Kidney (tissue), 14 donors: ENCODE results near the gene SLC1A1. TPM values are rescaled to one million over a fixed set of nuclear protein-coding genes. Genes with fewer than 3 reads are reported as not detected.
A peak's percentile ranks its signal among the peaks of the same experiment; 100 is the strongest.

Experiments used
- DNase-seq, 5 donors: peaks; one replicate each; pipeline ENCODE4 v3.0.0-alpha.2; 2013 to 2020
- FAIRE-seq: peaks from 2 replicates; lab custom pipeline; 2012; peaks lifted over from hg19 to GRCh38; lab: Jason Lieb, UNC
- H3K27ac ChIP-seq, 2 donors: one replicate each; pipeline ENCODE4 v1.7.0; 2013; ENCODE audit warnings: low read depth in 2 of 2, low read length in 2 of 2, inconsistent platforms in 1 of 2
- H3K27me3 ChIP-seq: one replicate; pipeline ENCODE4 v1.7.1; 2013; ENCODE audit warnings: low read length, inconsistent platforms; ENCODE audit not compliant: control insufficient read depth, insufficient read depth
- H3K36me3 ChIP-seq, 3 donors: one replicate each; pipeline versions ENCODE4 v1.7.0 to v1.7.1; 2013; ENCODE audit warnings: low read length in 3 of 3, control low read depth in 1 of 3, inconsistent platforms in 1 of 3; ENCODE audit not compliant: insufficient read depth in 3 of 3, control insufficient read depth in 2 of 3
- H3K4me1 ChIP-seq, 3 donors: one replicate each; pipeline versions ENCODE4 v1.7.0 to v1.7.1; 2013; ENCODE audit warnings: low read length in 3 of 3, inconsistent platforms in 1 of 3, low read depth in 1 of 3; ENCODE audit not compliant: control insufficient read depth in 2 of 3, insufficient read depth in 2 of 3
- H3K4me3 ChIP-seq, 3 donors: one replicate each; pipeline versions ENCODE4 v1.7.0 to v1.8.1; 2013; ENCODE audit warnings: low read length in 3 of 3, control low read depth in 1 of 3, inconsistent platforms in 1 of 3
- H3K9ac ChIP-seq, 3 donors: one replicate each; pipeline versions ENCODE4 v1.7.0 to v1.7.1; 2013; ENCODE audit warnings: low read length in 3 of 3, control low read depth in 1 of 3, inconsistent platforms in 1 of 3
- H3K9me3 ChIP-seq, 3 donors: one replicate each; pipeline versions ENCODE4 v1.7.0 to v1.7.1; 2013; ENCODE audit warnings: low read length in 3 of 3, control low read depth in 1 of 3, inconsistent platforms in 1 of 3; ENCODE audit not compliant: control insufficient read depth in 2 of 3, insufficient read depth in 1 of 3
- CTCF ChIP-seq: IDR thresholded peaks from 3 replicates; pipeline ENCODE4 v1.5.1; 2012; ENCODE audit warnings: mild to moderate bottlenecking, moderate library complexity, borderline replicate concordance; ENCODE audit not compliant: insufficient read depth; ENCODE audit errors: extremely low read depth
- intact Hi-C: fragments of 100-400 bp; cut with DNase I; formaldehyde crosslinking; loops from one replicate; pipeline ENCODE4 v1.11.1; 2022
- polyA plus RNA-seq: library from polyadenylated mRNA; stranded (reverse); fragments of 350-450 nt; fragmentation: Illumina TruSeq; extraction: RNeasy Lipid Tissue Mini Kit (QIAGEN cat#74804); gene quantifications from one replicate; pipeline ENCODE4 v1.2.3, GENCODE V29; 2014; ENCODE audit warnings: low read depth, low replicate concordance; ENCODE audit not compliant: insufficient read depth
- total RNA-seq: library from RNA; stranded (reverse); fragmentation: NEBNext Ultra II Directional; extraction: Animal tissue kit (Norgen Biotek cat#: 25700); gene quantifications from one replicate; pipeline ENCODE4 v1.2.1, GENCODE V29; 2021
- donor health status: control.
- donor health status: control.
- donor health status: control.
- donor health status: control.
- donor health status: control.
- donor health status: DM: yes; HTN: yes; CAD: no.
- donor health status: Normal renal cell carcinoma (clear cell type).

Gene SLC1A1
- total and polyA plus RNA-seq, 2 donors from 2014 or later: 19.0 to 19.6 TPM

GRCh38 chr9:4507306-4508130 lies 17.2 kb downstream of the SLC1A1 start:
- Histone ChIP-seq H3K27ac (peak overlapping the region in 1 of 2 donors; percentile 38), H3K9me3 (peaks cover 0 to 4% (median 0%) of the 10 kb centered on the region in 3 donors), H3K9ac (no peak overlapping the region), H3K4me1 (peaks cover 0 to 32% (median 8%) of the 10 kb centered on the region in 3 donors), H3K36me3 (no peaks in the 10 kb centered on the region), H3K27me3 (no peaks in the 10 kb centered on the region), H3K4me3 (no peak overlapping the region)
- intact Hi-C loops: no loop called here
- FAIRE-seq (no peak), DNase-seq (peak in 1 of 5 donors; percentile 10)
- TF ChIP-seq CTCF: no peak

GRCh38 chr9:4508246-4508906 lies 18.1 kb downstream of the SLC1A1 start:
- Histone ChIP-seq H3K9me3 (peaks cover 0 to 4% (median 0%) of the 10 kb centered on the region in 3 donors), H3K27me3 (no peaks in the 10 kb centered on the region), H3K27ac (peak overlapping the region; percentile 8 to 38), H3K4me3 (no peak overlapping the region), H3K36me3 (no peaks in the 10 kb centered on the region), H3K4me1 (peaks cover 0 to 29% (median 8%) of the 10 kb centered on the region in 3 donors), H3K9ac (no peak overlapping the region)
- no peak for TF ChIP-seq CTCF
- DNase-seq: no peak
- intact Hi-C loops: no loop called here
- FAIRE-seq: no peak

- Histone ChIP-seq H3K9ac (no peak overlapping the region), H3K27ac (peak overlapping the region; percentile 0 to 8), H3K36me3 (no peaks in the 10 kb centered on the region), H3K4me1 (peaks cover 0 to 24% (median 8%) of the 10 kb centered on the region in 3 donors), H3K9me3 (peaks cover 0 to 4% (median 0%) of the 10 kb centered on the region in 3 donors), H3K4me3 (no peak overlapping the region), H3K27me3 (no peaks in the 10 kb centered on the region)
- DNase-seq: no peak
- no peak for FAIRE-seq
- no peak for TF ChIP-seq CTCF
- intact Hi-C loops: no loop called here
These were observed 18.8 kb downstream of the SLC1A1 start for GRCh38 chr9:4508907-4509589.
